GM21576 (cell line): ENCODE results near the gene AKAP13.

Experiments
- ATAC-seq: cut with Tn5 transposase; IDR thresholded peaks from one replicate; pipeline ENCODE4 v1.9.1; 2021; ENCODE audit warnings: mild to moderate bottlenecking, moderate library complexity; ENCODE audit not compliant: unreplicated experiment

Gene AKAP13

DNA sequence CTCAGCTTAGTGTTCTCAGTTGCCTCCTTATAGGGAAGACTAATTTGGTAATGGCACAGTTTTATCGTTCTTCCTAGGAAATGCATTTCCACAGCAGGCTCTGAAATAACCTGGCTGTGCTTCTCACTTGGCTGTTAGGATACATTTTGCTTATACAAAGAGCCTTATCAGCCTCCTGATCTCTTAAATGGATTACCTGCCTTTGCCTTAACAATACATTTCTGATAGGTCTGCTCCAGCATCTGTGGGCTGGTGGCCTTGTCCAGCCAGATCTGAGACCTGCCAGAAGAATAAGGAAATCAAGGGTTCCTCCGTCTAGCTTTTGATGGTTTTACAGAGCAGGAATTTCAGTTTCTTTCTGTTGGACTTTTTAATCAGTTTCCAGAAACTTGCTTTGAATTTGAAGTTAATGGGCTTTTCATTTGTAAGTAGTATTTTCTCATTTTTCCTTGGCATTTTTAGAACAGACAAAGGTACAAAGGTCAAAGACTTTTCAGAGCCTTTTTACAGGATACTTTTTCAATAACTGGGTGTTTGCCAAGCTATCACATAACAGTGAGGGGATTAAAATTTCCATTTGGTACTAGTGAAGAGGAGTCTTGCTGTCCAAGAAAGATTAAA lies 116.3 kb downstream of the AKAP13 start:
- ATAC-seq: no peak

DNA sequence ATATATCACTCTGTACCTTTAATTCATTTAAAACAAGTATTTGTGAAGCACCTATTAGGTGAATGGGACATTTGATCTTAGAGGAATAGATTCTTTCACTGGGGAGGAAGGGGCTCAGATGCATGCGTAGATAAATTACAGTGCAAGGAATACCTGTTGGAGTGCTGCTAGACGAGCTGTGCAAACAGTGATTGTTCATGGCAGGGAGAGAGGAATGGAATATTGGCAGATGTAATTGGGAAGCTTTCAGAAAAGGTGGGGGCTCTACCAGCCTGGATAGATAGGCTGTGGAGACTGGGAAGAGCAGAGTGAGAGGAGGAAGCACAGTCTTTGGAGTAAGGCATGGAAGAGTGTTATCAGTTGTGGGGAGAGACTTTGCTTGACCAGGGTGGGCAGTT lies 116.8 kb downstream of the AKAP13 start:
- no peak for ATAC-seq

DNA sequence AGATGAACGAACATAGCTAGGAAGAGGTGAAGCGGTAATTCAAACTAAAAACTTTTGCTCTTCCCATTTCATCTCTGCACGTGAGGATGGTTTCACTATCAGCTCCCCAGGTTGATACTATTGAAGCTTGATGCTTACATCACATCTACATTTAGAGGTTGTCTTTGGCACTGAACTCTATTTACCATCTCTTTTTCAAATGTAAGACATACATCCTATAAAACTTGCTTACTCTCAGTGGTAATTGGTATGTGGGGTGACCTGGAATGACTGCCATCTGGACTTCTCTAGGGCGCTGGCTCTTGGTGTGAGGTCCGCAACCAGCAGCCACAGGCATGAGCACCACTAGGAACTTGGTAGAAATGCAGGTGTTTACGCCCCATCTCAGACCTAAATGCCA lies 118.1 kb downstream of the AKAP13 start:
- no peak for ATAC-seq

DNA sequence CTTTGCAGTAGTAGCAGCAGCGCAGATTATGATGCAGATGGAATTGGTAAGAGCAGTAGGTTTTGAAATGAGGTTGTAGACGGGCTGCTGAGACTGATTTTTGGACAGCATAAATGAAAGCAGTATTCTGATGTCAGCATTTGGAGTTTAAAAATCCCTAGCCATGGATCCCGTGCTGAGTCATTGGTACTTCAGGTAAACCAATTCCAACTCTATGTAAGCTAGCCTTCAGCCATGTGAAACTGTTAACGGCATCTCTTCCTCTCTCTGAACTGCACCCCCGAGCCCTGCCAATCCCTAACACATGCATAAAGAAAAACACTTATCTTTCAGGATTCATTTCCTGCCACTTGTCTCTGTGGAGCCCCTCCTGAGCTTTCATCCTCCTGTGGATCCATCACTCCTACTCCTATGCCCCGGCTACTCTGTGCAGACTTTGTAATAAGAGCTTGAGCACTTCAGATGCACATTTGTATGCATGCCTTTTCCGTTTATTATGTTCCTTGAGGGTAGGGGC lies 119.0 kb downstream of the AKAP13 start:
- no peak for ATAC-seq

DNA sequence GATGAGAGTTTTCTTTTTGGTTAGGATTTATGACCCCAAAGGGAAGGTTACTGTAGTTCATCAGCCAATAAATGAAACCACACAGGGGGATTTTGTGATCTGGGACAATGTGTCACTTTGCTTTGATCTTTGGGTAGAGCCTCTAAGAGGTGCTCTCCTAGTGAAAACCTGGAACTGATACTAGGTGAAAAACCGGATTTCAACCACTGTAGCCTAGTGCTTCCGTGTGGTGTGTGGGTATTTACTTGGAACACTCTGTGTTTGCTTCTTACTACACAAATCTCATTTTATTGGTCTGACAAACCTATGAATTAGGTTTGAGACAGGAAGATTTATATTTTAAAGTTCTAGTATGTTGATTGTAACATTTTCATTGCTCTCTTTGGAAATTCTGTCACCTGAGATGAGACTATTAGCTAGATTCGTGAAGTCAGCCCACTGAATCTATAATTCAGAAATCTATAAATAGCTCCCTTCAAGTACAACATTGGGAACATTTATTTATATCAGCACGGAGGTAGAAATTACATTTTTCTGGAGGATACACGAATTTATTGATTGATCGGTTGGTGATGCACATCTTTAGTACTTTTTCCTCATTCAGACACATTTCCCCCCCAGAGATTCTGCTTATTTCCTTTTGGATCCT lies 119.8 kb downstream of the AKAP13 start:
- ATAC-seq: no peak

DNA sequence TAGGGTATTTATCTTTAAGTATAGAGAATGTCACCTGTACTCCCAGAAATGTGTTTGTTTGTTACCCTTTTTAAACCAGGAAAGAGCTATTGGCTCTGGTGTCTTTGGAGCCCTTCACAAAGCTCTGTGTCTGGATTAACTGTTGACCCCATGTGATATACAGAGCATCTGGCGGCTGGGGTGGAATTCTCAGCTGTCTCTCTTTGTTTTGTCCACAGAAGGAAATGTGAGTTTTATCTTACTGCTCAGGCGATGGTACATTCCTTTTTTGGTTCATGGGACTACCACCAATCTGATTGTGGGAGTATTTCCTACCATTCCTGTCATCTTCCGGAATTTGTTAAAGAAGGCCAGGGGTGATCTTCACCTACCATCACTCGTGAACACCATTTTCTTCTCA lies 120.3 kb downstream of the AKAP13 start:
- no peak for ATAC-seq

DNA sequence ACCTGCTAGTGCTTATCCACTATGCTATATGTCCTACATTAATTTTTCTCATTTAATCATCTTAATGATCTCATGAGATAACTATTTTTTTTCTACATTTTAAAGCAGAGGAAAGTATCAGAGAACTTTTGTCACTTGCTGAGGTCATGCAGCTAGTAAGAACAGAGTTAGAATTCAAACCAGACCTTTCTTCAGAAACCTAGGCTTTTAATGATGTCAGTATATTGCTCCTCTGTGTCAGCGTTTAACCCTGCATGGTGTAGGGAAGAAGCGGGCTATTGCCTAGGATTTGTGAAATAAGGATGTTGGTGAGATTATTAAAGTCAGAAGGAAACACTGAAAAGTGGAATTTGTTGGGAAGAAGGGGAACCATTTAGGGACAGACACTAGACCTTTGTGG lies 121.2 kb downstream of the AKAP13 start:
- no peak for ATAC-seq

DNA sequence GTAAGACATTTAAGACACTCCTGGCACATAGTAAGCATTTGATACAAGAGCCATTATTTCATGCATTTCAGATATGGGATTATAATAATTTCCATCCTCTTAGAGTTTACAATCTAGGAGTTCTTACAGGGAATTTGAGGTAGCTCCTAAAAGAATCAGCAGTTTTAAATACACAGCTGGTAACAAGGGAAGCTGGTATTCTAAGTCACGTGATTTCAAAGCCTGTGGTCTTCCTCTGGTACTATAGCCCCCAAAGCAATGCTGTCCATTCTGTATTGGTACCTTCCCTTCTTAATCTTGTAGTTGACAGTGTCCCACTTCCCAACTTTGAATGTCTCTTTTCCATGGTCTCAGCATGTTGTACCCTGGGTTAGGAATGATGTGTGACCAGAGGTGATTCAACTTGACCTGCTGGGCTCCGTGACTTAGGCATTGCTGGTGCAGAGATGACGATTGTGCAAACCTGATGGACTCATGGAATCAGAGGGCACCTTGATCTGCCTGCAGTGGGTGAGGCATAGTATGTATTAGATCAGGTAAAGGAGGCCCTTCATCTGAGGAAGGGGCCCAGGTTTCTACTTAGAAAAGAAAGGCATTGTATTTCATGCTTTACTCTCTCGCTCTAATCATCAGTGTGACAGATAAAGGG lies 122.9 kb downstream of the AKAP13 start:
- ATAC-seq: no peak

DNA sequence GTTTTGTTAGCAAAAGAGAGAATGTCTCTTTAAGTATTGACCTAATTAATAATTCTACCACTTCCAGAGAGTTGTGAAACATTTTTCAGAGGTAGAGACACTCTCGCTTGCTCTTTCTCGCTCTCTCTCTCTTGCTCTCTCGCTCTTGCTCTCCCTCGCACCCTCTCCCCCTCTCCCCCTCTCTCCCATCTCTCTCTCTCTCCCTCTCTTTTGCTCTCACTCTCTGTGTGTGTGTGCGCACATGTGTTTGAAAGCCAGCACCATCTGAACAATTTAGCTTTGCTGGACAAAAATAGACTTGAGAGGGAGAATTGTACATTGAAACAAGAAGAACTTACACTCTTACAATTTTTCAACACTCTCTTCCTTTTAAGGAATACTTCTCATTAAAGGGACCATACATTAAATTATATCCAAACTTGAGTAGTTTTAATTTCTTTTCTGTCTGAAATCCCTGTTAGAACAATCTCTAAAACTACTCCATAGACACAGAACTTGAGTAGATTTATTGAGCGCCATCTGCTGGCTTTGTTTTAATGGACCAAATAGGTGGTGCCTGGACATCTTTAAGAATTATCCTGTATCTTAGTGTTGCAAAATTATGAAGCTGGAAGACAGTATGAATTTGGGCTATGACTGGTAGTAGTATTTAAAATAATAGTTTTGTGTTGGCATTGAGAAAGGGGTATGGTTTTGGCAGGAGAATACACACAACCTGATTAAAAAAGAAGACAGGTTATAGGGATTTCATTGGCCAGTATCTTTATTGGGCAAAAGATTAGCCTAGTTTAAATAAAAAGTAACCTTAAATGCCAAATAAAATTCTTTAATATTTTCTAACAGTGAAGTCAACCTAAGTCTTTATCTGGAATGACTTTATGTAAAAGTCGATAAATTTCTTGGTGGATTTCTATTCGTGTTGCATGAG lies 124.6 kb downstream of the AKAP13 start:
- ATAC-seq: no peak

DNA sequence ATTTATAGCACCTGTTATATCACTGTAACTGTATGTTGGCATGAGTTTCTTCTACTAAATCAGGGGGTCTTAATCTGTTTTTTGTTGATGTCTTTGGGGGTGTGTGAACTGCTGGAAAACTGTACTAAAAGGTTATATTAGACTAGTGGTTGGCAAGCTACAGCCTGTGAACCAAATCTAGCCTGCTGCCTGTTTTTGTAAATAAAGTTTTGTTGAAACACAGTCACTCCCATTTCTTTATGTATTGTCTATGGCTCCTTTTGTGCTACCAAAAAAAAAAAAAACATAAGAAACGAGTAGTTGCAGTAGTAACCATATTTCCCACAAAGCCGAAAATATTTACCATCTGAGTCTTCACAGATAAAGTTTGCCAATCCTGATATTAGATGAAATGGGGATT lies 126.7 kb downstream of the AKAP13 start:
- ATAC-seq: no peak

DNA sequence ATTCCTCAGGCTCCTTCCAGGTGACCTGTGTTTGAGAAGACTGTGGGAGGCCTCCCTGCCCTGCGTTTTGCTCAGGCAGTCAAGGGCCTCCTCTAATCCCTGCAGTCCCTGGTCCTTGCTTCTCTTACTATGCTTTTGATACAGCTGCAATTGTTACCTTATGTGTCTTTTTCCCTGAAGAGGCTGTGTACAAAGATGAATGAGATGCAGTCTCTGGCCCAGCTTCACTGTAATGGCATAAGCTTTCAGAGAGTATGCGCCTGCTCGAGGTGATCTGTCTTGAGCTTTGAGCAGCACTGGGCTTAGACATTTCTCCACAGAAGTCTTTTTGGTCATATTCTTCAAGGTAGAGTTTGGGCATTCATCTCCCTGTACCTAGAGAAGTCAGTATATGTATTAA lies 129.6 kb downstream of the AKAP13 start:
- no peak for ATAC-seq

DNA sequence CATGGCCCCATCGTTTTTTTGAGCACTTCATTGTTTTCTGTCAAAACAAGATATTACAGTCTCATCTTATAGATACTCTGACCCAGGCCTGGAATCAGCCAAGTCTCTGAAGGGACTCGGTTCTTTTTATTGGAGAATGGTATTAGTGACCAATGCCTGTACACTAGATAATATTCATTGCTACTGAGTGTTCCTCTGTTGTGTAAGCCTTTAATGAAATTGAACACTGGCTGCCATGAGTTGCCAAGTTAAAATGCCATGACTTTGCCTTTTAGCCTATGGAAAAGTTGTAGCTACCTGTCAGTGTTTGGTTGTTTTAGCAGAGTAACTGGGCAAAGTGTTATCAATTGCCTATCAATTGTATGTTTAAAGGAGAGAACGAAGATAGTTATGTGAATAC lies 134.0 kb downstream of the AKAP13 start:
- no peak for ATAC-seq

DNA sequence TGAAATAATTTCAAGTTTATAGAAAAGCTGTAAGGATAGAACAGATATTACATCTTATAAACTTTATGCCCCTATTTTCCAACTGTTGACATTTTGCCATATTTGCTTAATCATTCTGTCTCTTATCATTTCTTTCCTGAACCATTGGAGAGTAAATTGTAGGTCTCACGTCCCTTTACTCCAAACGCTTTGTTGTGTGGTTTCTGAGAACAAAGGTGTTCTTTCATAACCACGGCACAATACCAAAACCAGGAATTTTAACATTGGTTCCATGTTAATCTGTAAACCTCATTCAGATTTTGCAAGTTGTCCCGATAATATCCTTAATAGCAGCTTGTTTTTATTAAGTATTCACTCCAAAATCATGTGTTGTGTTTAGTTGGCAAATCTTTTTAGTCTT lies 134.8 kb downstream of the AKAP13 start:
- ATAC-seq: no peak

DNA sequence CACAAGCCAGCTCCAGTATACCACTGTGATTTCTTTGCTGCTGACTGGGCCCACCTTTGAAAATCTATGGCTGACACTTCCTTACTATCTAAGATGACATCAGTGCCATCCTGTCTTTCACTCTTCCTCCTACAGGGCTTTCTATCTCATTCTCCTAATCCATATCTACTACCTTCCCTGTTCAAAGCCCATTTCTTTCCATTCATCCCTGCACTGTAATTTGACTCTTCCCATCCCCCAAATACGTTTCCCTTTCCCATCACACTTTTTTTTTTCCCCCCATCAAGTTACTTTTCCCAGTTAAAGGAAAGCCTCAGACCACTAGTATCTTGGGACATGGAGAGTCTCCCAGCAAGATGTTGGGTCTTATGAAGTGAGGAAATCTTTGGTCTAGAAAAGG lies 136.7 kb downstream of the AKAP13 start:
- no peak for ATAC-seq

DNA sequence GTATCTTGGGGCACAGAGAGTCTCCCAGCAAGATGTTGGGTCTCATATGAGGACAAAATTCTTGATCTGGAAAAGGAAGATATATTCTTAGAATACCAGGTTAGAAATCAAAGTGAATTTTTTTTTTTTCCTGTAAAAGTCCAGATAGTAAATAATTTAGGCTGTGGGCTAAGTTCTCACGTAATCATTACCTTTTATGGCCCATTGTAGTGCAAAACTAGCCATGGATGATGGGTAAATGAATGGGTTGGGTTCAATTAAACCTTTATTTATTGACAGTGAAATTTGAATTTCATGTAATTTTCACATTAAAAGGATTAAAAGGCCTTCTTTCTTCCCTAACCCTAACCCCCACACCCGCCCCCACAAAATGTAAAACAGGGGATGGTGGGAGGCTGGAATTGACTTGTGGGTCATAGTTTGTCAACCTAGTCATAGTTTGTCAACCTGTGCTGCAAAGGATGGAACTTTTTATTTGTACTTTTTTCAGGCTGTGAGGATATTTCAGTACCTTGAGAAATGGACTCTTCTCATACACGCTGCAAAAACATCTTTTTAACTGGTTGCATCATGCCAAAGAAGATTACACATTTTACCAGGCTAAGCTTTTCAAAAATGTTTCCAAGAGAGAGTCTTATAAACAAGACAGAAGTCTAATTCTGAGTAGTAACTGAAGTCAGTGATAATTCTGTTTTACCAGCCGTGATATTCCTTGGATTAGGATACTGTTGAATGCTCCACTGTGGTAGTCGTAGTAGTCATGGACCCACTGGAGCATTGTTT lies 138.8 kb downstream of the AKAP13 start:
- no peak for ATAC-seq

DNA sequence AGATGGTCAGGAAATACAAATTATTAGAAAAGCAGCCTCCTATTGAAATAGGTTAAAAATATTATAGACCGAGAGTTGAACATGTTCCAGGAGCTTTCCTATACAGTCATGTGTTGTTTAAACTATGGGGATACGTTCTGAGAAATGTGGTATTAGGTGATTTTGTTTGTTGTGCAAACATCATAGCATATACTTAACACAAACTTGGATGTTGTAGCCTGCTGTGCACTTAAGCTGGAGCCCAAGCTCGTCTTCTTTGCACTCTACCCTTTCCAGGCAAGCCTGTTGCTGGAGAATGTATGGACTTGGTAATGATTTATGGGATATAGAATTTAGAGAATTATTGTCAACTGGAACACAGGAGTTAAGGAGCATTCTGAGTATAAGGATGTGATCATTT lies 140.2 kb downstream of the AKAP13 start:
- no peak for ATAC-seq

DNA sequence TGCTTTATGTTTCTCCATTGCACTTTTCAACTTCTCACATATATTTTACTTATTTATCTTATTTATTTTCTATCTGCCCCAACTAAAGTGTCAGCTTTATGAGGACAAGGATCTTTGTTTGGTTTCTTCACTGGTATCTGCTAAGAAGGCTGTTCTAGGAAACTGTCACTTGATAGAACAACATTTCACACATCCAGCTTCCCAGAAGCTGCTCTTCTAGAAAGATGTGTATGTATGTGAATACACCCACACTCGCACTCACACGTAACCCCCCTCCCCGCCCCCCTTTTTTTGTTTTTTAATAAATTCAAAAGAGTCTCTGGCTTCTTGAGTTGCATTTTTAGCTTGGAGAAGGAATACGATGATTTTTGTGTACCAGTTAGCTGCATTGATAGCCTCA lies 143.1 kb downstream of the AKAP13 start:
- ATAC-seq: no peak

DNA sequence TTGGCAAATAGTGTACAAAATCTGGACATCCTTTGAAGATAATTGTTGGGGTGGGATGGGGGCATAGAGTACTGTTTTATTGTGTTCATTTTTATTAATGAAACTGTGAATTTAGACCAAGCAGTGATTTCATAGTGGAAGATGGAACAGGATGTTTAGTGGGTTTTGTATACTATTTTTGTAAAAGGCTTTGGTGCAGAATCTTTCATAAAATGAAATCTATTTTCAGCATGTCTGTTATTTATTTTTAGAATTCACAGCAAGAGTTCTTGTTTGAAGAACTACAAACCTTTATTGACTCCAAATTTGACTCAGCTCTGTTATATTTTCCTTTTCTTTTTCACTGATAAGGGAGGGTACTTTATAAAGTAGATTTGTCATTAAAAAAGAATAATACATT lies 145.4 kb downstream of the AKAP13 start:
- no peak for ATAC-seq

DNA sequence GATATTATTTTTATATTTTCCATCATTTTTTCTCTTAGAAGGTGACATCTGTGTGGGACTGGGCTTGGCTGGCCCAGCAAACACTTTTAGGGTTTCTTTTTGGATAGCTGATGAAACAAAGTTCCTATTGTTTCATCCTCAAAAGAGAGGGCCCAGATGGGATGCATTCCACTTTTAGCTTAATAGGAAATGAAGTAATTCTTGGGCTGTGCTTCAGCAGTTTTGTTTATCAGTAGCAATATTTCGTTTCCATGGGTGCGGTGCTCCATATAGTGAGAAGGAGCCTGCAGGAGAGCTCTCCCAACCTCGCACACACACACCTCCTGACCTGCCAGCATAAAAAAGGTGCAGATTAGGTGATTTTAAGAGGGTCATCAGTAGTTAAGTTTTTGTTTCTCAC lies 147.5 kb downstream of the AKAP13 start:
- no peak for ATAC-seq

DNA sequence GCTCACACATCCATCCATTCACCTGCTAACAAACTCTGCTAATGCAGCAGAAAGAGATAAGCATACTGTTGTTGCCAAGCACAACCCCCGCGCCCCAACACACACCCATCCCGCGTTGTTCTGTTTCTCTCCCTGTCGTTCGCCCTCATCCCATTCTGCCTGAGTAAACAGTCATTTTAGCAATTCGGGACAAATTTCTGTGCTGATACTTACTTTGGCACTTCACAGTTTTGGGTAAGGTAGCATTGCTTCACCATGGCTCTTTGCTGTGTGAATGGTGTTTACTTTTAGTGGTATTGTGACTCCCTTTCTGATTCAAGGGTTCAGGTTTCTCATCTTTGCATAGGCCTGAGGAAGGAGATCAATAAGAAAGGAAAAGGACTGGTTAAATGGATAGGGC lies 149.7 kb downstream of the AKAP13 start:
- no peak for ATAC-seq

DNA sequence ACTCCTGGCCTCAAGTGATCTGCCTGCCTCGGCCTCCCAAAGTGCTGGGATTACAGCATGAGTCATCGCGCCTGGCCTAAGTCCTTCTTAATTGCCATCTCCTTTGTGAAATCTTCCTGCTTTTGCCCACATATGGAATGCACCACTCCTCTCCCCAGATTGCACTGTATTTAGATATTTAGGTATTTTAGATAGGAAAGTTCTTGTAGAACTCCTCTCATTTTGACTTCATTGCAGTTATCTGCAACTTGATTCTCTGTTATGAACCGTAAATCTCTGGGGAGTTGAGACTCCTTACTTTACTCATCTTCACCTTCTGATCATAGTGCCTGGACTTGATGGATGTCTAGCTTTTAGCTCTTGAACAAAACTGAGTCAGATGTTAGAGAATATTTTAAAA lies 150.7 kb downstream of the AKAP13 start:
- no peak for ATAC-seq
